Measurements from ENCODE around the gene FAM174C. TPM values are rescaled to one million over a fixed set of nuclear protein-coding genes. Genes with fewer than 3 reads are reported as not detected.

FAM174C gene
- total and polyA plus RNA-seq, 10 of the 15 experiments (the other 5 are each of a cell fraction or from before 2014, with no cell fraction given) = 0.89 to 94.6 (median 43.6) TPM

DNA sequence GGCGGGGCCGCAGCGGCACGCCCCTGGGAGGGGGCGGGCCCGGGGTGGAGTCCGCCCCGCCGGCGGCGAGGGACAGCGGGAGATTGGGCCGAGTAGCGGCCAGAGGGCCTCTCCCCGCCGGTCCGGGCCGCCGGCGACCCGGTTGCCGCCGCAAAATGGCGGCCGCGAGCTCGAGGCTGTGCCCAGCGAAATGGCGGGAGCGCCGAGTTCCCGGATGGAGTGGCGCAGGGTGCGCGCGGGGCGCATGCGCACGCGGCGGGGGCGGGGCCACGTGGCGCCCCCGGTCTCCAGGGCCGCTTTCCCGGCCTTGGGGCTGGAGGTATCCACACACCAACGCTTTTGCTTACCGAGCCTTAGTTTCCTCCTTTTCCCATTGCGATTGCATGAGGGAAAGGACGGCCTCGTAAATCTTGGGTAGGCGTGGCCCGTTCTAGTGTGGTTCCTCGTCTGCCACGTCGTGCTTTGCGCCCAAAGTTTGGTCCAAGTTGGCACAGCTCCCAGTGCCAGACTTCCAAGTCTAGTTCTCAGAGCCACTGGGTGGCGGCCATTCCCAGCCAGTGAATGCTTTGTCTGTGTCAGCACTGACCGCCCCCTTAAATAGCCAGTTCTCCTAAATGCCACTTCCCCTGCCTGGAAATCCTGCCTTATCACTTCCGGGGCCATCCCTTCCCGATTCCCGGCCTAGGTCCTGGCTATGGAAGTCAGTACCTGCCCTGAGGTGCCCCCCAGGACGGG lies 5.7 kb upstream of the FAM174C start (continued):
- TF ChIP-seq IKZF2 (IDR thresholded peaks at IDR 0.05) (no peak; a peak in 1 of 4 replicates), NFYA (IDR thresholded peaks at IDR 0.05; ENCODE audit: borderline replicate concordance, low read depth, low read length) (no peak), MXI1 (IDR thresholded peaks at IDR 0.05; ENCODE audit: low read depth, low read length) (peak; percentile 93), RUNX3 (IDR thresholded peaks at IDR 0.05; ENCODE audit: low read length) (no peak), CBX3 (IDR thresholded peaks at IDR 0.05; ENCODE audit: borderline replicate concordance, low read depth) (no peak), NR2F1 (conservative IDR thresholded peaks at IDR 0.05) (peak; percentile 48), ATF7 (IDR thresholded peaks at IDR 0.05; ENCODE audit: low read depth) (no peak), SREBF1 (IDR thresholded peaks at IDR 0.05; ENCODE audit: low read length) (no peak), ZBED1 (IDR thresholded peaks at IDR 0.05; ENCODE audit: borderline replicate concordance) (no peak), STAT3 (IDR thresholded peaks at IDR 0.05; ENCODE audit: low read depth, low read length) (no peak), HCFC1 (IDR thresholded peaks at IDR 0.05; ENCODE audit: low read length) (peak; percentile 45; the same call in 1 of the 2 replicates), SMAD1 (IDR thresholded peaks at IDR 0.05; ENCODE audit: low read depth, partially characterized antibody) (no peak), GABPA (IDR thresholded peaks at IDR 0.05; ENCODE audit: low read depth) (no peak), CBFB (IDR thresholded peaks at IDR 0.05; ENCODE audit: low read depth) (peak; percentile 33; the same call in 1 of the 2 replicates), ZNF384 (IDR thresholded peaks at IDR 0.05; ENCODE audit: borderline replicate concordance, low read depth, low read length) (no peak), JUND (IDR thresholded peaks at IDR 0.05; ENCODE audit: low read depth, low read length) (0 out of 2 replicates have a peak, but pooled peaks have one; percentile 40), TCF7 (IDR thresholded peaks at IDR 0.05; ENCODE audit: borderline replicate concordance) (no peak), ZNF217 (IDR thresholded peaks at IDR 0.05) (peak; percentile 72; the same call in 1 of the 2 replicates), MEF2B (IDR thresholded peaks at IDR 0.05; ENCODE audit: partially characterized antibody, poor library complexity, severe bottlenecking) (peak; percentile 15), PAX8 (IDR thresholded peaks at IDR 0.05) (no peak), FOXK2 (IDR thresholded peaks at IDR 0.05) (no peak), SIN3A (IDR thresholded peaks at IDR 0.05; ENCODE audit: low read depth, low read length) (no peak), ESRRA (IDR thresholded peaks at IDR 0.05; ENCODE audit: low read length) (no peak), SMC3 (IDR thresholded peaks at IDR 0.05; ENCODE audit: borderline replicate concordance, low read length) (no peak)
- TF ChIP-seq, protein P1, sequence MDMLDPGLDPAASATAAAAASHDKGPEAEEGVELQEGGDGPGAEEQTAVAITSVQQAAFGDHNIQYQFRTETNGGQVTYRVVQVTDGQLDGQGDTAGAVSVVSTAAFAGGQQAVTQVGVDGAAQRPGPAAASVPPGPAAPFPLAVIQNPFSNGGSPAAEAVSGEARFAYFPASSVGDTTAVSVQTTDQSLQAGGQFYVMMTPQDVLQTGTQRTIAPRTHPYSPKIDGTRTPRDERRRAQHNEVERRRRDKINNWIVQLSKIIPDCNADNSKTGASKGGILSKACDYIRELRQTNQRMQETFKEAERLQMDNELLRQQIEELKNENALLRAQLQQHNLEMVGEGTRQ (IDR thresholded peaks at IDR 0.05; ENCODE audit: borderline replicate concordance, low read depth, low read length) = peak; percentile 77
- TF ChIP-seq, protein P2, sequence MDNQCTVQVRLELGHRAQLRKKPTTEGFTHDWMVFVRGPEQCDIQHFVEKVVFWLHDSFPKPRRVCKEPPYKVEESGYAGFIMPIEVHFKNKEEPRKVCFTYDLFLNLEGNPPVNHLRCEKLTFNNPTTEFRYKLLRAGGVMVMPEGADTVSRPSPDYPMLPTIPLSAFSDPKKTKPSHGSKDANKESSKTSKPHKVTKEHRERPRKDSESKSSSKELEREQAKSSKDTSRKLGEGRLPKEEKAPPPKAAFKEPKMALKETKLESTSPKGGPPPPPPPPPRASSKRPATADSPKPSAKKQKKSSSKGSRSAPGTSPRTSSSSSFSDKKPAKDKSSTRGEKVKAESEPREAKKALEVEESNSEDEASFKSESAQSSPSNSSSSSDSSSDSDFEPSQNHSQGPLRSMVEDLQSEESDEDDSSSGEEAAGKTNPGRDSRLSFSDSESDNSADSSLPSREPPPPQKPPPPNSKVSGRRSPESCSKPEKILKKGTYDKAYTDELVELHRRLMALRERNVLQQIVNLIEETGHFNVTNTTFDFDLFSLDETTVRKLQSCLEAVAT (IDR thresholded peaks at IDR 0.05) = no peak; the same call in 1 of the 2 replicates
- TF ChIP-seq, protein P3, sequence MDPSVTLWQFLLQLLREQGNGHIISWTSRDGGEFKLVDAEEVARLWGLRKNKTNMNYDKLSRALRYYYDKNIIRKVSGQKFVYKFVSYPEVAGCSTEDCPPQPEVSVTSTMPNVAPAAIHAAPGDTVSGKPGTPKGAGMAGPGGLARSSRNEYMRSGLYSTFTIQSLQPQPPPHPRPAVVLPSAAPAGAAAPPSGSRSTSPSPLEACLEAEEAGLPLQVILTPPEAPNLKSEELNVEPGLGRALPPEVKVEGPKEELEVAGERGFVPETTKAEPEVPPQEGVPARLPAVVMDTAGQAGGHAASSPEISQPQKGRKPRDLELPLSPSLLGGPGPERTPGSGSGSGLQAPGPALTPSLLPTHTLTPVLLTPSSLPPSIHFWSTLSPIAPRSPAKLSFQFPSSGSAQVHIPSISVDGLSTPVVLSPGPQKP (IDR thresholded peaks at IDR 0.05; ENCODE audit: low read depth, low read length) = no peak
- TF ChIP-seq, protein P4, sequence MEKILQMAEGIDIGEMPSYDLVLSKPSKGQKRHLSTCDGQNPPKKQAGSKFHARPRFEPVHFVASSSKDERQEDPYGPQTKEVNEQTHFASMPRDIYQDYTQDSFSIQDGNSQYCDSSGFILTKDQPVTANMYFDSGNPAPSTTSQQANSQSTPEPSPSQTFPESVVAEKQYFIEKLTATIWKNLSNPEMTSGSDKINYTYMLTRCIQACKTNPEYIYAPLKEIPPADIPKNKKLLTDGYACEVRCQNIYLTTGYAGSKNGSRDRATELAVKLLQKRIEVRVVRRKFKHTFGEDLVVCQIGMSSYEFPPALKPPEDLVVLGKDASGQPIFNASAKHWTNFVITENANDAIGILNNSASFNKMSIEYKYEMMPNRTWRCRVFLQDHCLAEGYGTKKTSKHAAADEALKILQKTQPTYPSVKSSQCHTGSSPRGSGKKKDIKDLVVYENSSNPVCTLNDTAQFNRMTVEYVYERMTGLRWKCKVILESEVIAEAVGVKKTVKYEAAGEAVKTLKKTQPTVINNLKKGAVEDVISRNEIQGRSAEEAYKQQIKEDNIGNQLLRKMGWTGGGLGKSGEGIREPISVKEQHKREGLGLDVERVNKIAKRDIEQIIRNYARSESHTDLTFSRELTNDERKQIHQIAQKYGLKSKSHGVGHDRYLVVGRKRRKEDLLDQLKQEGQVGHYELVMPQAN (conservative IDR thresholded peaks at IDR 0.05) = peak; percentile 79

Measured in GM12878 (cell line).